WI38 (cell line): ENCODE measurements around the gene RNH1.

ENCODE experiments used
- H3K4me3 ChIP-seq: 2 replicates; pipeline ENCODE4 v1.5.1; 2011; ENCODE audit warnings: low read depth, mild to moderate bottlenecking, control low read depth, low read length
- TF ChIP-seq, protein P1 (sequence below): IDR thresholded peaks from 2 replicates; pipeline ENCODE4 v1.5.1; 2012; ENCODE audit warnings: low read depth, mild to moderate bottlenecking, control low read depth, low read length

The RNH1 gene

DNA sequence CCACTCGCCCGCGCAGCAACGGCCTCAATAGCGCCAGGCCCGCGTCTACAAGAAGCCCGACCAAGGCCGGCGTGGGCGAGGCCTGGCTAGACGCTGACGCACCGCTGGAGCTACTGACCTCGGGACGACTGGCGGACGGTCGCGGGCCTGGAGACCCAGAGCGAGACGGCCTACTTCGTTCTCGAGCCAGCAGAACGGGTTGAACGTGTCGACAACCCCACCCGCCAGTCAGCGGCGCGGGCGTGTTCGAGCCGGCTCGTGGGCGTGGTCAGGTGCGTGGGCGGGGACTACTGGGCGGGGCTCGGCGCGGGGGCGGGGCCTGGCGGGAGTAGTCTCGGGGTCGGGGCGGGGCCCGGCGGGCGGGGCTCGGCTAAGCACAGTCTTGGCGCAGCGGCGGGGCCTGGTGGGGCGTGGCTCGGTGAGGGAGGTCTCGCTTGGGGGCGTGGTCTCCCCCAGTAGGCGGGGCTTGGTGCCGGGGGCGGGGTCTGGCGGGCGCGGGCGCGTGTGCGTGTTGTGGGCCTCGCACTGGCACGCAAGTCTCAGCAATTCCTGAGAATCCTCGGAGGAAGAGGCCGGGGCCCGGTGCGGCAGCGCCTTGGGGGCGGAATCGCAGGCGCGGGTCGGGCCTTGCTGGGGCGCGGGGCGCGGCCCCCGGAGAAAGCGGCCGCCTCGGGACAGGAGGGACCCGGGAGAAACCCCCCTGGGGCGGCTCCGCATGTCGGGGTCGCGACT, at the start of gene RNH1:
TSS of gene RNH1 (minus strand) at position 248 of the 732 bp plus-strand sequence. CDS start 5,080 bp downstream, outside the sequence.
- peak within 1 kb of the TSS; percentile 87 for H3K4me3 ChIP-seq
- TF ChIP-seq, protein P1, sequence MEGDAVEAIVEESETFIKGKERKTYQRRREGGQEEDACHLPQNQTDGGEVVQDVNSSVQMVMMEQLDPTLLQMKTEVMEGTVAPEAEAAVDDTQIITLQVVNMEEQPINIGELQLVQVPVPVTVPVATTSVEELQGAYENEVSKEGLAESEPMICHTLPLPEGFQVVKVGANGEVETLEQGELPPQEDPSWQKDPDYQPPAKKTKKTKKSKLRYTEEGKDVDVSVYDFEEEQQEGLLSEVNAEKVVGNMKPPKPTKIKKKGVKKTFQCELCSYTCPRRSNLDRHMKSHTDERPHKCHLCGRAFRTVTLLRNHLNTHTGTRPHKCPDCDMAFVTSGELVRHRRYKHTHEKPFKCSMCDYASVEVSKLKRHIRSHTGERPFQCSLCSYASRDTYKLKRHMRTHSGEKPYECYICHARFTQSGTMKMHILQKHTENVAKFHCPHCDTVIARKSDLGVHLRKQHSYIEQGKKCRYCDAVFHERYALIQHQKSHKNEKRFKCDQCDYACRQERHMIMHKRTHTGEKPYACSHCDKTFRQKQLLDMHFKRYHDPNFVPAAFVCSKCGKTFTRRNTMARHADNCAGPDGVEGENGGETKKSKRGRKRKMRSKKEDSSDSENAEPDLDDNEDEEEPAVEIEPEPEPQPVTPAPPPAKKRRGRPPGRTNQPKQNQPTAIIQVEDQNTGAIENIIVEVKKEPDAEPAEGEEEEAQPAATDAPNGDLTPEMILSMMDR = no peak

DNA sequence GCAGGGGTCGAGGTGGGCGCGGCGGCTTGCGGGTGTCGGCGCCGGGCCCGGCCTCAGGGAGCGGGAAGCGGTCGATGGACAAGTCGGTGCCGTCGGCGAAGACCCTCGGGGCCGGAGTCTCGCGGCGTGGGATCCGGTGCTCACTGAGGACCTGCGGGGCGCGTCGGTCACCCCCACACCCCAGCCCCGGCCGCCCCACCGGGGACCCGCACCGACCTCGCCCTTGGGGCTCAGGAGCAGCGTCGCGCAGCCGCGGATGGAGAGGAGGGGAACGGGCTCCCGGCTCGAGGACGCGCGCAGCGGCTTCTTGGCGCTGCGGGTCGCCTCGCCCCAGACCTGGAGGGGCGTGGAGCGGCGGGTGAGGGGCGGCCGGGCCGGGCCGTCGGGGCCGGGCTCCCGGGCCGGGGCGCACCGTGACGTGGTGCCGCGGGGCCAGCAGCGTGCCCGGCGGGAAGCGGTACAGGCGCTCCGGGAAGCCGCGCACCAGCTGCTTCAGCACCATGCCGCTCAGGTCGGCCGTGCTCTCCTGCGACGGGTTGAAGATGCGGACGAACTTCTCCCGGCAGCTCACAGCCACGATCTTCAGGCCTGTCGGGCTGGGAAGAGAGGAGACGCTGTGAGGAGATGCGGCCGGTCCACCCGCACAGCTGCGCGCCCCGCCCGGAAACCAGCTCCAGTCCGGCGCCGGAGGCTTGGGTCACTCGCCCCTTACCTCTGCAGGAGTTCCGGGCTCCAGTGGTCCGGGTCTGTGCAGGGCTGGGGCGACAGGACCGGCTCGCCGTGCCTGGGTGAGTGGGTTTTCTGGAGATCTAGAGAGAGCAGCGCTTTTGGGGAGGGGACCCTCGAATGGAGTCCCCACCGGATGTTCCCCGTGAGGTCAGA, 49.0 kb upstream of the RNH1 start:
- TF ChIP-seq, protein P1 = no peak
- H3K4me3 ChIP-seq = no peak overlapping the region

DNA sequence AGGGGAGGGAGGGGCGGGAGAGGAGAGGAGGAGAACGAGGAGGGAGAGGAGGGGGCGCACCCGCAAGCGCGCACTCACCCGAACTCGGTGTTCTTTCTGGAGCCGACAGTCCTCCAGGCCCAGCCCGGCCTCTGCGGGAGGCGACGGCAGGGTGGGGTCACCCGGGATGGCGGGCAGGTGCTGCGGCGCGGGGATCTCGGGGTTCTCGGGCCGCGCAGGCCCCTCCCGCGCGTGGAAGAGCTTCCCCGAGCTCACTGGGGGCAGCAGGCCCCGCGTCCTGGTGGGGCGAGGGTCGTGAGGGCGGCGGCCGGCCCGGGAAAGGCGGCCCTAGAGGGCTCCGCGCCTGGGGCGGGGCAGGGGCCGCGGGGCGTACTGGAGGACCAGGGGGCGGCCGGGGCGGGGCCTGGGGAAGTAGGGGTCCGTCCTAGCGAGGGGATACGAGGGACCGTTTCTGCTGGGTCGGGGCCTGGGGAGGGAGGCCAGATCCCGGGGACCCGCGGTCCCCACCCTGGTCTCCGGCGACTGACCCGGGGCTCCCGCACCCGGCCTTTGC, 48.3 kb upstream of the RNH1 start:
- H3K4me3 ChIP-seq = no peak overlapping the region
- TF ChIP-seq, protein P1 = no peak

DNA sequence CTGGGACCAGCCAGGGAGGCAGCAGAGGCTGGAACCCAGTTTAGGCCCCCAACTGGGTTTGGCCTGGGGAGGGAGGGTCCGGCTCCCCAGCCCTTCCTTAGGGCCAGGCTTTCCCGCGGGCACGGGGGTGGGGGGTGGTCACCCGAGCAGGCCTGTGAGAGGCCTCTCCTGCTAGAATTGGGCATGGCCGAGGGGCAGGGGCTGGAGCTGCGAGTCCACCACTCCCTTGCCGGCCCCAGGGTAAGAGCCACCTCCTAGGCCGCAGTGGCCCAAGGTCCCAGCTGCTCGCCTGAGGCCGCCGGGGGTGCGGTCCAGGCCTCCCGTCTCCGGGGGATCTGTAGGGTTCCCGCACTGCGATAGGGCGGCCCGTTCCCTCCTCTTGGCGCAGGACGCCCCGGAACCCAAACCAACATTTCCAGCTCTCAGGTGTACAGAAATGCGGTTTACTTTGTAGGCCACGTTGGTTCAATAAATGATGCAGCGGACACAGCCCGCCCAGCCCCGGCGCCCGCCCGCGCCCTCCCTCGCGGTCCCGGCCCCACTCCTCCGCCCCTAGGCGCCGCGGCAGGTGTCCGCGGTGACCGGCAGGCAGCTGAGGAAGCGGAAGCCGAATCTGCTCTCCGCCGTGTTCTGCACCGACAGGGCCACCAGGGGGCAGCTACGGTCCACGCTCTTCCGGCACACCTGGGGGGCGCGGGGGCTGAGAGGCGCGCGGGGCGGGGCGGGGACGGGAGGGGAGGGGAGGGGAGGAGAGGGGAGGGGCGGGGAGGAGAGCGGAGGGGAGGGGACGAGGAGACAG, 47.6 kb upstream of the RNH1 start:
- H3K4me3 ChIP-seq = no peak overlapping the region
- TF ChIP-seq, protein P1 = no peak

DNA sequence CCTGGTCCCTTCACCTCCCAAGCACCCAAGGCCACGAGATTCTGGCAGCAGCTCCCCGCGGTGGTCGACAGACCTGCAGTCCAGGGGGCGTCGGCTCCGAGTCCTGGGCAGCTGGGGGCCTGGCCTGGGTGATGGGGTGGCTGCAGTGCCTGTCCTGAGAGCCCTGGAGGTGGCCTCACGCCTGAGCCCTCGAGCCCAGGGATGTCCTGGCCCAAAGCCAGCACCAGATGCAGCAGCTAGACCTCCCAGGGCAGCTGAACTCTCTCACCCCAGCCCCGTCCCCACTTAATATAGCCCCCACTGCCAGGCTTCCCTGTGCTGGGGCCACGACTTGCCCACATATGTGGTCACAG, 46.9 kb upstream of the RNH1 start:
- TF ChIP-seq, protein P1 = no peak

DNA sequence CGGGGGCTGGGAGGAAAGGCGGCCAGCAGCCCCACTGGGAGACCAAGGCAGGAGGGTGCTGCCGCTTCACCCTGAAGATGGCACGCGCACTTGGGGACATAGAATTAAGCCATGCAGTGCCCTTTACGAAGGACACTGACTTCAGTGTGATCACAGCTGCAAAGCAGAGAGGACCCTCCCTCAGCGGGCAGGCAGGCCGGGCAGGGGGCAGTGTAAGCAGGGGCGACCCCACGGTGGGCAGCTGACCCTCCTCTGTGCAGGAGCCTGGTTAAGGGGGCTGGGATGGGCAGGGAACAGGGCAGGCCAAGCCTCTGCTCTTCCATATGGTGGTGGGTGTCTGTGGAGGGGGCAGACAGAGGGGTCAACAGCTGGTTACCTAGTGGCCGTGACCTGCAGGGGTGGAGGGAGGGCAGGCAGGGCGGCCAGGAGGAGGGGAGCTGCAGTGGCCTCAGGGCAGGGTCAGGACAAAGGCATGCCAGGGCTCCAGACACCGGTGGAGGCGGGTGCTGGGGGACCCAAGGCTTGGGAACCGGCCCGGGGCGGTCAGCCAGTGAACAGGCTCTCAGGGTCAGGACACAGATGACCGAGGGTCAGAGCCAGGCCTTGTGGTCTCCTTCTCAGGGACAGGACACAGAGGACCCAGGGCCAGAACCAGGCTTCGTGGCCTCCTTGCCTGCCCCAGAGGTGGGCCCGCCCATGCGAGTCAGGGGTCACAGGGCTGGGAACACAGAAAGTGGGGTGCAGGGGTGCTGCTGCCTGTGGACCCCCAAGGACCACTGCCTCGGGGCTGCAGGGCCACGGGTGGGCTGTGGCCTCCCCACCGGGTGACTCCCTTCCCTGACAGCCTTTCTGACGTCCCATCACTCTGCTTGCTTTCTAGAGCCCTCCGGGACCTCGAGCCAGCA, 46.3 kb upstream of the RNH1 start:
- H3K4me3 ChIP-seq = no peak overlapping the region
- TF ChIP-seq, protein P1 = no peak

More for the DNA sequence above, 46.9 kb upstream of the RNH1 start:
- H3K4me3 ChIP-seq = no peak overlapping the region
